GM04503 (cell line): ENCODE results near the gene ANK3.
"Not testable (repeated sequence)": the region's sequence is repeated elsewhere in the genome, so short reads cannot be mapped to it uniquely, and the experiment has no call there.

Source experiments
- DNase-seq: peaks from one replicate; pipeline ENCODE4 v3.0.0-alpha.2; 2012; ENCODE audit warnings: low read depth

The ANK3 gene

DNA sequence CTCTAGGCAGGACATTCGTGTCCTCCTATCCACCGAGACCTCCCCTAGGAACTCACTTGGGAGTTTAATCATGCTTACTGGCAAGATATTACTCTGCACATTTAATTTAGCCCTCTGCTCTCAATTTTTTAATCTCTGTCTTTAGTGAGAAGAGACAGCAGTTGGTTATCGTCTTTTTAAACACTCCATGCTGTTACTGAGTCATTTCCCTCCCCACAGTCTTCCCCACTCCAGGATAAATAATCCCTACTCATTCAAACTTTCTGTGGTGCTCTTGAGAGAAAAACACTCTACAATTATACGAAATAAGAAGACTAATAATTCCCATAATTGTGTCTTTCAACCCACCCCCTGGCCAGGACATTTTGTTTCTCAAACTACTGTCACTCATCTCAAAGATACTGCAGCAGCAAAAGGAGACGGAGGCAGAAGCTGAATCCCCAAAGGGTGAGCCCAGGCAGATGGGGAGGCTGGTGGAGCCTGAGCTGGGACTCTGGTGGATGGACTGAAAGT lies 84.2 kb downstream of the ANK3 start:
- DNase-seq, result no peak

DNA sequence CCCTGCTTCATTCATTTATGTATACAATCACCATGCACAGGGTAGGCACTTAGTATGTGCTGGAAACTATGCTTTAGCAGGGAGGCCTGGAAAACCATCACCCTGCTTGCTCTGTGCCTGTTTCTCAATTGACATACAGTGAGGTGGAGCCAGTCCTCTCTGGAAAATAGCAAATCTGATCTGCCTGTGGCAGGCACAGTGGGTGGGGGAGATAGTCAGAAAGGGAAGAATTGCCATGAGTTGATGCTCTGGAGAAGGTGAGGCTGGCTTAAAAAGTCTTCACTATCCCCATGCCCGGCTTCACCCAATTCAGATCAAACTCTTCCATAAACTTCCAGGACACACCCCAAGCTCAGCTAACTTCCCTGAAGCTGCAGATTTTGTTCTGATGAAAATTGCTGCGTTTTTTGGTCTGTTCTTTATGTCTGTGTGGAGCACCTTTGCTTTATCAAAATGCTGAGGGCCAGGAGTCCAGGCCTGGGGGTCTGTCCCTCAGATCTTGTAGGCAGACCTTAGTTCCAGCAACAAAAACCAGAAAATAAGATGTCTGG lies 84.8 kb downstream of the ANK3 start:
- DNase-seq, result no peak

DNA sequence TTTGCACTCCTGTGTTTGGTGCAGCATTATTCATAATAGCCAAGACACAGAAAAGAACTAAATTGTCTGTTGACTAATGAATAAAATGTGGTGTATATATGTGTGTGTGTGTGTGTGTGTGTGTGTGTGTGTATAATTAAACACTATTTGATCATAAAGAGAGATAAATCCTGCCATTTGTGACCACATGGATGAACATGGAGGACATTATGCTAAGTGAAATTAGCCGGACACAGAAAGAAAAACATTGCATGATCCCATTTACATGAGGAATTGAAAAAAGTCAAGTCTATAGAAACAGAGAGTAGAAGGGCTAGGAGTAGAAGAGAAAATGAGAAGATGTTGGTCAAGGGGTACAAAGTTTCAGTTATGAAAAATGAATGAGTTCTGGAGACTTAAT lies 85.9 kb downstream of the ANK3 start:
- DNase-seq, result no peak

DNA sequence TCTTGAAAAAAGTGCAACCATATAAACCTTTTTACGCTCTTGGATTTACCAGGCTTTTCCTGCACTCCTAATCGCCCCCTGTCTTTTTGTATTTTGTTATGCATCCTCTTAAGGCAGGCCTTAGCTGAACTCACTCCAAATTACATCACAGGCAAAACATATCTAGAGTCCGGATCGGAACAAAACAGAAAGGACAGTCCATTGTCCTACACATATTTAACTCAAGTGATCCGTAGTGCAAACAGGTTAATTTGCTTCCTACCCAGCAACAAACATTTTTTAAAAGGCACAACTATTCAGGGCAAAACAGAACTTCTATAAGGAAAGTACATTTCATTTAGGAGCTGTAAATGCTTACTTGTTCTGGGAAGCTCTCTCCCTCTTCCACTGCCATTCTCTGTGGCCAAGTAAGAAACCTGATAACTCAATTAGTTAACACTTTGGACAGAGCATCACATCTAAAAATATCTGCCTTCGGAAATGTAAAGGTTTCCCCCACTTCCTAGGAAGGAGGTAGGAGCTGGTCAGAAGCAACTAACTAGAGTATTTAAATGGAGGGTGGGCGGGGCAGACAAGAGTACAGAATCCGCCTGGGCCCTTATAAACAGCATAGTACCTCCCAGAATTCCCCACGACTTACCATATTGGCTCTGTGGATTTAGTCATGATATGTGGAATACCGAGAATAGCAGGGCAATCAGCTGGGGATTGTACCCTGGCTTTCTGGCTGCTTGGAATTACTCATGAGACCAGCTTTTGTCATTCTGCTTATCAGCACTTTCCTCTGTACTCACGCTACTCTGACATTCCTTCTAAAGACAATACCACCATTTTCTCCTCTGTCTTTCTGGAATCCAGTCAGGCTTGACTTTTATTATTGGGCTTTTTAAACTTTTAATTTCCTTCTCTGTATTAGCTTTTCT lies 89.5 kb downstream of the ANK3 start:
- no peak for DNase-seq

DNA sequence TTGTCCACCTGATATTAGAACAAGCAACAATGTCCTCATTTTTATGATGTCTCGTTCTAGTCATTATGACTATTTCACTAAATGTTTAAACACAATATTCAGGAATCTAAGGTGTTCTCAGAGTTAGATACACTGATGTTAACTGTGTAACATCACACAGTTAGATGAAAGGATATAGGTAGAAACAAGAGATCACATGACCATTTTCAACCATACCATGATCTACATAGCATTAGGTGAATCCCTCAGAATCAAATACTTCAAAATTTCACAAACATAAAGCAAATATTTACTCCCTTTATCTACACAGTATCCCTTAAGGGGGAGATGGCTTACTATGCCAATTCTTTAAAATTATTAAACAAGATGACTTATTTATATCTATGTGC lies 90.3 kb downstream of the ANK3 start:
- no peak for DNase-seq

DNA sequence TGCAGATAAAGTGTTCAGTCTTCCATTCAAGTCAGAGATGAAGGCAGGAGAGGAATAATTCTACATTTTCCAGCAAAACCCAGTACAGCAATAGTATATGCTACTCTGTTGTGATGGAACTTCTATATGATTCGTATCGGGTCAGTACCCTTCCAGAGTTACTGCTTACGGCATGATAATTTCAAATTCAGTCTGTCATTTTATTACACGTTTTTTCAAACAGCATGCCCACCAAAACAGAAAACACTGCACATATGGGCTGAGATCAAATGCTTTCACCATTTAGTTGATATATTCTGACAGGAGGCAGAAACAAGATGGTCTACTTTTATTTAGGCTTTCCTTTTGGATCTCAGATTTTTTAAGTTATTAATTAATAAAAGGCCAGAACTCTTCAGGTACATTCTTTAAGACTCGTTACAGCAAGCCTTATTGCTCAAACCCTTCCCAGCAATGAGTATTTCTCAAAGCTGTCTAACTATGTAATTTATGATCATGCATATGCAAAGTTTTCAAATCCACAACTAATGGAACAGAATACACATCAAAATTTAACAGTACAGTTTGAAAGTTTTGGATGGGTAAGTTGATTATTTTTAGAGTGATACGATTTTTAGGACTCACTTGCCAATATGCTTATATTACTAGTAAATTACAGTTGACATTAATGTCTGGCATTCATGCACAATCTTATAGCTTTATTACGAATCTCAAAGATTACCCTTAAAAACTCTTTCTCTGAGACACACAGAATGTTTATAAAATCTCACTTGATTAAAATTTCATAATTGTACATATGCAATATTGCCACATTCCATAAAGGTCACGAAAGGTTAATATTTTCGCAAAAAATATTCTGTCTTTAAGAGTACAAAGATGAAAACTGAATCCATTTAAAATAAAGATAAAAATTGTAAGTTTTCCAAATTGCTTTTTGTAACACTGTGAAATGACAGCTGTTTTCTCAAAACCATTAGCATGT lies 91.0 kb downstream of the ANK3 start:
- DNase-seq, result no peak

DNA sequence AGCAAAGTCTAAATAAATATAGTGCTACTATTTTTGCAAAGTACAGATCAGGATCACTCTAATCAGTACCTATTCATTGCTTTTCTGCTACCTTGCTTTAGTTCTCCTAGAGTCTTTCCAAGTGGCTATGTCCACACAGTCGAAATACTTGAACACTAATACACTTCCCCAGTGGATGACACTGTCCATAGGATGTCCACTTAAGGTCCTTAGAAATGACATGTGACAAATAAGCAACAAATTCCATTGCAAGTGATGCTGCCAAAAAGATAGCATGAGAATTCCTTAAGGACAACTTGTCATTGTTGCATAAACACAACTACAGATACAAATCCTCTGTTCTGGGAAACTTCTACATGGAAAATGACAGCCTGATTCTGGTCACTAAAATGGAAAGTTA lies 93.6 kb downstream of the ANK3 start:
- DNase-seq, result no peak

DNA sequence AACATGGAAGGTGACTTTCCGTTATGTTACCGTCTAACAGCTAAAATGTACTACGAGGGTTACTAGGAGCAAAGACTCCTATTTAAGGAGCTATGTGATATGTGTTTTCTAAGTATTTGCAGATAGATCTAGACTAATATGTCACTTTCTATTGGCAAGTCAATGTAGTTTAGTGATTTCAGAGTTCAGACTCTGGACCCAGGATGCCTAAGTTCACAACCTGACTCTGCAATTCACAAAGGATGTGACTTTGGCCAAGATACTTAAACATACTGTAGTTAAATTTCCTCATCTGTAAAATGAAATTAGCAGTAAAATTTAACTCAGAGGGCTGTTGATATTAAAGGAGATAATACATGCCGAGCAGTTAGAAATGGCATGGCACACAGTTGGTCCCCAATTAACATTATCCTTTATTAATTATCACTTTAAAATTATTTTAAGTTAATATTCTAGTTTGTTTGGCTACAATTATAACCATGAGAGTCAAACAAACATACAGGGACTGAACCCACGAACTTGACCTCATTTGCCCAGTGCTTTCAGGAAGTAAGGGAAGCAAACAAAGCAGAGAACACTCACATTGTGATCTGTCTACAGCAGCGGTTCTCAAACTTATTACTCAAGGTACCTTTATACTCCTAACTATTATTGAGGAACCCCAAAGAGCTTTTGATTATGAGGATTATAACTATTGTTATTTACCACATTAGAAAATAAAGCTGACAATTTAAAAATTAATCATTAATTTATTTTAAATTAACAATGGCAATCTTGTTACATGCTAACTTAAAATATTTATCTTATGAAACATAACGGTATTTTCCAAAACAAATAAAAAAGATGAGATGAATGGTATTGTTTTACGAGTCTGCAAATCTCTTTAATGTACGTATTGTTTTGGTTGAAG lies 94.4 kb downstream of the ANK3 start:
- DNase-seq, result no peak

DNA sequence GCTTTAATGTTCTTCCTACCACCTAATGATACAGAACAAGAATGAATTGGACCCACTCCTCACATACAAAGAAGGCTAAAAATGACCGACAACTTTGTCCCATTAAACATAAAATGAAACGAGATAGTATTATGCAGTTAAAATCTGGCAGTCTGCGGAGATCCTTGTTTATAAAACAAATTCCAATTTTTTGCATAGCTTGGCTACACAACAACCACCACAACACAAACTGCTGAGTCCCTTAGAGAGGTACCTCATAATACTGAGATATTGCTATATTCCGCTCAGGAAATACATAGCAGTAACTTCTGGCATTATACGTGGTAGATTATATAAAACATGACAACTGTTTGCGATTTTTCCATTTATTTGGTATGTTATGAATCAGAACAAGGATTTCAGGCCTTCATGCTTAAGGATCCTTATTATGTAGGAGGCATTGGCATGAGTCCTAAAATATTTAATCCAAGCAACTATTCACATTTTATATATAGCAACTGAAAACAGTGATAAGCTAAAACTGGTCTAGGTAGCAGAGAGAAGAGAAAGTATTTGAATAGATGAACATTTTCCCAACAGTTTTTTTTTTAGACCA lies 96.0 kb downstream of the ANK3 start:
- DNase-seq, result no peak

DNA sequence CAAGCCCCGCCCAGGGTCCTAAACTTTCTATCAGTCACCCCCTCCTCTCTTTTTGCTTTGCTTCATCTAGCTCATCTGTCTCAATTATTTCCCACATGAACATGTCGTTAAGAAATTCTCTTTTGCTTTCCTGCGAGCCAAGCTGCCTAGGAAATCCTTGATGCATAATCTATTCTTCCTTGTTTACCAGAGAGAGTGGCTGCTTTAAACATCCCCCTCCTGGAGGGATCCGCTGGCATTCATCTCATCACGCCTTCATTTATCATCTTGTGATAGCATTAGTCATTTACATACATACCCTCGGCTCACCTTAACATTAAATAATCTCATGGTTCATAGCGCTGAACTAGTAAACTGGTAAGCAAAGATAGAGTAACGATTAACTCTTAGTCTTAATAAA lies 96.7 kb downstream of the ANK3 start:
- no peak for DNase-seq

DNA sequence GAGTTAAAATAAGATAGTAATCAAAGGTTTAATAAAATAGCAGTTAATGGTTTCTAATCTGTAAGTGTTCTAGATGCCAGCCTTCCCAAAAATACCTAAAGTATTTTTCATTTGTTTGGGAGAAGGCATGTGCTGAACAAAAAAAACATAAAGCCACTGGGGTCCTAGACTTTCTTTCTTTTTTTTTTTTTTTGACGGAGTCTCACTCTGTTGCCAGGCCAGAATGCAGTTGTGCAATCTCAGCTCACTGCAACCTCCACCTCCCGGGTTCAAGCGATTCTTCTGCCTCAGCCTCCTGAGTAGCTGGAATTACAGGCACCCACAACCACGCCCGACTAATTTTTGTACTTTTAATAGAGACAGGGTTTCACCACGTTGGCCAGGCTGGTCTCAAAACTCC lies 97.1 kb downstream of the ANK3 start:
- DNase-seq, result not testable (repeated sequence)

DNA sequence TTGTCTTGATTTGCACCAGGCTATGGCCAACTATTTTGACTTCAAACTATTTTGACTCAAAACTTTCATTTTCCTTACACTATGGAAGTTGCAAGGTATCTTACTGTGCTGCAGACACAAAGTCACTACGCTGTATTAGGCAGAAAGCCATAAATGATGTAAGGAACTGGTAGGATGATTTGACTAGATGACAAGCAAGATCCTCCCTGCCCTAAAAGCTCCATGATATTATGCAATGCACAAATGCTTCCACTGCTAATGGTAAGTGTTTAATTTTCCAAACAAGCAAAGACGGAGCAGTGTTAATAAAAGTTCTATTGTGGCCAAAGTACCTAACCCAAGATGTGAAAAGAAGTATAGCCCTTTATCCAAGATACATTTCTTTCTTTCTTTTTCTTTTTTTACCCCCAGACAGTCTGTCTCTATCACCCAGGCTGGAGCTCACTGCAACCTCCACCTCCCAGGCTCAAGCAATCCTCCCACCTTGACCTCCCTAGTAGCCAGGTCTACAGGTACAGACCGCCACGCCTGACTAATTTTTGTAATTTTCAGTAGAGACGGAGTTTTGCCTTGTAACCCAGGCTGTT lies 98.2 kb downstream of the ANK3 start:
- no peak for DNase-seq

DNA sequence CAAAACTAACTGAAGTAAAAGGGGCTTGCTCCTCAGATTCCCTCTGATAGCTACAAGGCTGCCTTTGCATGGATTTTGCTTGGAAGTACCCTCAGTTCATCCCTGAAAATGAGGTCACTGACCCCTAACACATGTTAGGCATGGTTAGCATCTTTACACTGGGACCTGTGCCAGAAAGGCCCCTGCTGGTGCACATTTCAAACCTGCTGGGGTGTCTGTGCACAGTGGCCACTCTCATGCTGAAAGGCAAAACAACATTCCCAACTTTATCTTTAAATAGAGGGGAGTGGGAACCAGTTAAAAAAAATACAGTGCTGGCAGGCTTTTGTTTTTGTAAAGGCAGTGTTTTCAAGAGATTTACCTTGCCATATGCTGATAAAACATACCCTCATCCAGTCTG lies 99.1 kb downstream of the ANK3 start:
- no peak for DNase-seq

DNA sequence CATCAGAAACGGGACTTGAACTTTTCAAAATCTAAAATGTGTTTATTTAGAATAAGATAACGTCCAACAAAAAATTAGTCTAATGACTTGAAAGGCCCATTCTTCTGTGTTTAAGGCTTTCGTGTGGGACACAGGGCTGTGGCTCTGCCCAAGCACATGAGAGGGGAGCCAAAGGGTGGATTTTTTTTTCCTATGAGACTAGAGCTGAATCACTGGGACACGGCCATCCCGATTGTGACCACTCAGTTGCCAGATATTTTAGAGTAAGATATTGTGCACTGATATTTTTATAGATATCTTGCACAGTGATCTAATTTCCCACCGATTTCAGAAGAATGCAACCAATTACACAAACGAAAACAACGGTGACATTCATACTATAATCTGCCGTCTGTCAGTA lies 99.9 kb downstream of the ANK3 start:
- no peak for DNase-seq

DNA sequence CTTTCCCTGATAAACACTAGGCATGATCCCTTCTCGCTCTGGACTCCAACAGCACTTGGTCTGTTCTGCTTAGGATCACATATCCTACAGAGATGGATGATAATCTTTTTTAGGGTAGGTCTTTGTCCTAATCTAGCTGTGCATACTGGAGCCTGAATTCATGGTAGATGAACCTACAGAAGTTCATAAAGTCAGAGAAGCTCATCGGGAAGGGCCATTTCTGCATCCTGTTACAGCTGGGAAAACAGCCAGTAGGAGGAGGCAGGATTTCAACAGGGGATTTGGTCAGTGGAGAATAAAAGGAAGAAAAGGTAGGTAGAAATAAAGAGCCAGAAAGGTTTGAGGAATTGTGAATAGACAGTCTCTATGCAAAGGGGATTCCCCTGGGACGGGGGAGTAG lies 101.4 kb downstream of the ANK3 start:
- no peak for DNase-seq

DNA sequence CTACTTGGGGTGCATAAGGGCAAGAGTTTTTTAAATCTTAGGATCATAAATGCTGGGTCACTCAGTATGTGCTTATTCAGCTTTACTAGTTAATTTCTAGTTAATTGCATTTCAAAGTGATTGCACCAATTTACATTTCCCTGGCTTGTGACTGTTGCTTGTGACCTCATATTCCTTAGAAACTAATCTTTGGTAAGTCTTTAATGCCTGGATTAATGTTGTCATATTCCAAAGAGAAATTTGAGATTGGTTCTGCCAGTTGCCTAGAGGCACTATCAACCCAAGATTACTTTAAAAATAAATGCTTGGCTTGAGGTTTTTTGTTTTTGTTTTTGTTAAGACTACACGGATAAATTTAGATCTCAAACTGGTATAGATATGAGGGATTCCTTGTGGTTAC lies 103.1 kb downstream of the ANK3 start:
- no peak for DNase-seq

DNA sequence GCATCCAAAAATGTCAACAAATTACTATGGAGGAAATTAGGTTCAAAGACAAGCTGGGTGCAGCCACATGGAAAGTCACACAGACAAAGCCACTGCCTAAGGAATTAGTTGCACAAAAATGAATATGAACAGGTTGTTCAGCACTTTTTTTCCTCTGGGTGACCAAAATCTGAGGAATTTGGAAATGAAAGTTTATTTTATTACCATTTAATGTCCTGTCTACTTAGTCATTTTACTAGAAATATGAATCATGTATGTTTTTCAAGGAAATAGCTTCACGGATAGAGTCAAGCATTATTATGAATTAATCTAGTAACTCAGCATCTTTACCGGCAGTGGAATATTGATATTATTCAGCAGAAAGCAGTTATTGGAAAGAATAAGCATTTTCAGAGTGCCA lies 106.3 kb downstream of the ANK3 start:
- no peak for DNase-seq

DNA sequence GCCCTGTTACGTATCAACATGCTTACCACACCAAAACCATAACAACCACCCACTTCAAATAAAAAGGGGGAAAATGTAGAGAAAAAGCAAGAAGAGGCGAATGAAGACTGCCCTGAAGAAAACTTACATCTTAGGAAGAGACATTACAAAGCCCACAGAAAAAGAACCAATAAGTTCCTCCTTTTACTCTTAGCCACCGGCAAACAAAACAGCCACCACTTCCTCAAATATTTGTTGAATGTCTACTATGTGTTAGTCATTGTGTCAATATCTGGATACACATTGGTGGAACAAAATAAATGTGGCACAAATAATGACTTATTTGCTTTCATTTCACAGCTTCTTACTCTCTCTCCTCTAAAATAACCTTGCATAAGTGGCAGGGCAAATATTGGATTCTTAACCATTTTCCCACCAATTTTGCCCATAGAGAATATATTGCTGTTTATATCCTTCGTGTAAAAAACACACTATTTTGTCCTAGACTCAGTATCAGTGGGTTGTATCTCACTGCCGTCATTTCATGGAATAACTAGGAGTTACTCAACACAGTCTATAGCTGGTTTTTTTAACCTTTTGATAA lies 106.8 kb downstream of the ANK3 start:
- DNase-seq, result peak; percentile 50

DNA sequence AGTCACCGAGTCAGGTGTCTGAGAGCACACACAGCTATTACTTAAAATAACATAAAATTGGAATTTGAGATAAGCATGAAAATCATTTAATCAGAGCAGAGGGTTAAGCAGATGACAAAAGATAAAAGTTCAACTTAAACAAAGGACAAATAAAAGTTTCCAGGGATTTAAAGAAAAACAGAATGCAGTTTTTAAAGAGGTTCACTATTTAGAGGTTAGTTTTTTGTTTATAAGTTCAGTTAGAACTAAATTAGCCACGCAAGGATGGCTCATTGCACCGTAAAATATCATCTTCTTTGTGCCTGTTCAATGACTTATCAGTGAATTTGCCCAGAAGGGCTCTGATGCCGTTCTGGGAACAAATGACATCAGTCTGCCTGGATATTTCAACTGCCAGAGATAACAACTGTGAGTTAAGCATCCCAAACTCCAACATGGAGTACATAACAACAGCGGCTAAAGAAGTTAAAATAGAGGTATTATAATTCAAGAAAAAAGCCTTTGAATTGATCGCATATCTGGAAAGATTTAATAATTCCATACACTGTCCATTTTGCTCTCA lies 107.8 kb downstream of the ANK3 start:
- no peak for DNase-seq

DNA sequence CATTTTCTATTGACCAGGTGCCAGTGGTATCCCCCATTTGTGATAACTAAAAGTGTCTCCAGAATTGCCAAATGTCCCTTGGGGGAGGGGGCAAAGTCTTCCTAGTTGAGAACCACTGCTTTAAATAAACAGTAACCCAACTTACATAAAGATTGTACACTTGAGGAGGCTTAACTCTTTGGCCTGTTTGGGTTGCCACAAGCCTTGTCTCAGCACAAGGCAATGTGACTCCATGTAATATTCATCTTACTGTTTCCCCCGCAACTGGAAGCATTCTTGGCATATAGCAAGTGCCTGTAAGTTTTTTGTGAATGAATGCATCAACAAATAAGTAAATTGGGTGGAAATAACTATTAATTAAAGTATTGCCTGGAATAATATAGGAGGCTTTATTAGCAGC lies 108.3 kb downstream of the ANK3 start:
- no peak for DNase-seq
